GM10248 (cell line): ENCODE measurements around the gene OR10H4.
"Not testable (repeated sequence)": the region's sequence is repeated elsewhere in the genome, so short reads cannot be mapped to it uniquely, and the experiment has no call there.

Experiments used
- CTCF ChIA-PET: fragments of 300-600 bp; sonication (Branson Sonifier 250); formaldehyde crosslinking; extraction: SDS; loops from one replicate; lab custom pipeline; 2021; ENCODE audit warnings: antibody characterized with exemption; lab: Yijun Ruan, JAX
- POLR2A ChIA-PET: fragments of 350-650 bp; sonication (Branson Sonifier 250); formaldehyde crosslinking; extraction: SDS; loops from one replicate; lab custom pipeline; 2020; ENCODE audit warnings: antibody characterized with exemption; lab: Yijun Ruan, JAX
- DNase-seq: peaks from one replicate; pipeline ENCODE4 v3.0.0; 2012; ENCODE audit errors: extremely low spot score
- CTCF ChIP-seq: IDR thresholded peaks from 2 replicates; pipeline ENCODE4 v1.5.1; 2012; ENCODE audit warnings: mild to moderate bottlenecking, low read depth; ENCODE audit errors: extremely low read depth, missing control alignments, control extremely low read depth

Gene OR10H4

DNA sequence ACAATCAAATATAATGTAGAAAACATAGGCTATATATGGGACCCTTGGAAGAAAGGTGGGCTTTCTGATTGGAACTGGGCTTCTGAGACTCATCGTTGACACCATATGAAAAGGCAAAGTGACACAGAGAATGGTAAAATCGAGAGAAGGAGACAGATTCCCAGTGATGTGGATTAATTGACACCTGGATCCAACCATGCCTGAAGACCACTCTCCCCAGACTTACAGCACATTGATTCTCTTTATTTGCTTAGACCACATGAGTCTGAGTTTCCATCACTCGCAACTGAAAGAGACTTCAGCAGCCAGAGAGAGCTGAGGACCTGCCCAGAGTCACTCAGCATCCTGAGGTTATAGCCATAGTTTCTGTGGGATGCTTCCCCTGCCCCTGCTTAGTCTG is 20.5 kb upstream of the OR10H4 start:
- no peak for DNase-seq
- no peak for TF ChIP-seq CTCF
- ChIA-PET CTCF (no interaction called here), POLR2A (no interaction called here)

- POLR2A ChIA-PET, CTCF ChIA-PET, DNase-seq: not testable (repeated sequence)
Observed at GRCh38 chr19:15933761-15934331, 15.0 kb upstream of the OR10H4 start.

DNA sequence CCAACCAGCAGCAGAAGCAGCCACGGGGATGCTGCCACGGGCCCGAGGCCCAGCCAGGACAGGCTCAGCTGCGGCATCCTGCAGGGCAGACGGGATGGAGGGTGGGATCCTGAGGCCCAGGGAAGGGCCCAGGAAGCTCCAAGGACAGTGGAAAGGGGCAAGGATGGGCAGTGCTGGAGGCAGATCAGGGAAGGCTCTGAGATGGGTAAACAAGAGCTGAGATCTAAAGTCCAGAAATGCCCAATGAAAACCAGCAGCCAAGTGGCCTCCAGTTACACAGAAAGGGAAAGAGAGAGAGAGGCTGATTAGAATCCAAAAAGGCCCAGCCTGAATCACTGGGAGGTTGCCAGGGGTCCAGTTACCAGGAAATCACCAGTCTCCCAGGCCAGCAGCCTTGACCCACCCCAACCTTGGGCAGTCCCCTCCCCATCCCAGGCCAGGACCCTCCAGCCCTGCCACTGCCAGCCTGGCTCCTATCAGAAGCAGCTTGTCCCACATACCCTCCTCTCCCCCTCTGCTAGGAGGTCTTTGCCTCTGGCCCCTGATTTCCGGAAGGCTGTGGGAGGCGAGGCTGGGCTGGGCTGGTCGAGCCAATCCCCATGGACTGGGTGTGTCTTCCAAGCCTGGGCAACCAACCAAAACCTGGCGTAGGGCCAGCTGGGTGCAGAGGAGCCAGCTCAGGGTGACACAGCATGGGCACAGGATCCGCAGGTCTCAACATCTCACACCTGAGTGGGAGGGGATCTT is 14.3 kb upstream of the OR10H4 start, which contains the start of gene CYP4F11:
Gene CYP4F11, minus strand, starts transcription at position 198 of the 747 bp plus-strand sequence. Its CDS starts 121 bp downstream, at position 77.
- DNase-seq = no peak
- CTCF ChIA-PET = no interaction called here
- POLR2A ChIA-PET = no interaction called here
- no peak for TF ChIP-seq CTCF

DNA sequence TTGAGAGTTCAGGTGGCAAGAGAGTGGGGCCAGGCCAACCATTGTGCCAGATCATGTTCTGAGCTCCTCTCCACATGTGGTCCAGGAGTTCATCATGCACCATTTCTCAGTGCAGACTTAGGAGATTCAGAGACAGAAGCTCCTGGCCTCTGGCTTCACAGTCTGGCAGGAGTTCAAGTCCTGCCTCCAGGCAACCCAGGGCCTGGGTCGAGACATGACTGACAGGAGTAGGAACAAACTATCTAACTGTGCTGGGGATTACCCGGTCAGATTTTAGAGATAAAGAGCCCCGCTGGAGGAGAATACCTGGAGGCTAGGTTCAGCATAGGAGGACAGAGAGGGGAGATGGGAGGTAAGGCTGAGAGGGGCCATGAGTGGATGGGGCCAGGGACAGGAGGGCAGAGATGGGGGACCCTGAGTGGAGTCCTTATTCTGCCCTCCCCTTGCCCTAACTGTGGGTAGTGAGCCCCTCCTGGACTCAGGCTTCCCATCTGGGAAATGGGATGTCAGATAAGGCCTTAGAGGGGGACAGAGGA is 13.6 kb upstream of the OR10H4 start:
- ChIA-PET CTCF (no interaction called here), POLR2A (no interaction called here)
- DNase-seq = no peak
- no peak for TF ChIP-seq CTCF

- ChIA-PET CTCF (no interaction called here), POLR2A (no interaction called here)
- no peak for TF ChIP-seq CTCF
- no peak for DNase-seq
Observed at GRCh38 chr19:15936173-15936572, 12.6 kb upstream of the OR10H4 start.

- no peak for DNase-seq
- ChIA-PET CTCF (no interaction called here), POLR2A (no interaction called here)
- no peak for TF ChIP-seq CTCF
Observed at GRCh38 chr19:15936950-15937349, 11.9 kb upstream of the OR10H4 start.

DNA sequence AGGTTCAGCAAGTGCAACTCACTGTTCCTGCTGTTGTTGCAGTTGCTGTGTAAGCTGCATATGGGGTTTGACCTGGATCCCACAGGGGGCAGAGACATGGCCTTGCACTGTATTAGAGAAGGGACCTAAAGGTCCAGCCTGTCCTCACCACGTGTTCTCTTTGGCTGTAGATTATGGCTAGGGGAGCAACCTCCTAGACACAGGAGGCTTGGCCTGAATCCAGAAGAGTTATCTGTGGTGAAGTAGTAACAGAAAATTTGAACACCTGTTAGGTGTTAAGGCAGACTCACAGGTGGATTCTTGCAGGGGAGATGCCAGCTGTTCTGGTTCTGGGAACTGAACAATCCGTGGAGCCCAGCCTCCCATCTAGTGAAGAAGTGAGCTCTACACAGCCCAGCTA is 11.0 kb upstream of the OR10H4 start:
- ChIA-PET POLR2A (interaction anchor here (0.6 kb wide), 1 partner anchor 26 kb away, joined by 3 read pairs; no protein-coding TSS in a partner anchor), CTCF (no interaction called here)
- no peak for TF ChIP-seq CTCF
- no peak for DNase-seq
